ENCODE measurements around the gene GNA12.

GNA12 gene

DNA sequence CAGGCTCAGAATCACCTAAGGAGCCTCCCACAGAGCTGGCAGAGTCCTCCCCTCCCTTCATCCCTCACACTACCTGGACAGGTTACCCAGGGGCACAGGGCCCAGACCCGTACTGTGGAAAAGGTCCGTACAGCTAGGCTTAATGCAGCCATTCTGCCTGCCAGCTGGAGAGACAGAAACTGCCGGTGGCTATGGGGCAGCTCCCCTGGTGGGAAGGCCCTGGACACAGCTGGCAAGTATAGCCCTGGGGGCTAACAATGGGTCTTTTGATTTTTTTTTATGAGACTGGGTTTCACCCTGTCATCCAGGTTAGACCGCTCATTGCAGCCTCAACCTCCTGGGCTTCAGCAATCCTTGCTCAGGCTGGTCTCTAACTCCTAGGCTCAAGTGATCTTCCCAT lies 68.3 kb downstream of the GNA12 start:
- TF ChIP-seq, protein P1, sequence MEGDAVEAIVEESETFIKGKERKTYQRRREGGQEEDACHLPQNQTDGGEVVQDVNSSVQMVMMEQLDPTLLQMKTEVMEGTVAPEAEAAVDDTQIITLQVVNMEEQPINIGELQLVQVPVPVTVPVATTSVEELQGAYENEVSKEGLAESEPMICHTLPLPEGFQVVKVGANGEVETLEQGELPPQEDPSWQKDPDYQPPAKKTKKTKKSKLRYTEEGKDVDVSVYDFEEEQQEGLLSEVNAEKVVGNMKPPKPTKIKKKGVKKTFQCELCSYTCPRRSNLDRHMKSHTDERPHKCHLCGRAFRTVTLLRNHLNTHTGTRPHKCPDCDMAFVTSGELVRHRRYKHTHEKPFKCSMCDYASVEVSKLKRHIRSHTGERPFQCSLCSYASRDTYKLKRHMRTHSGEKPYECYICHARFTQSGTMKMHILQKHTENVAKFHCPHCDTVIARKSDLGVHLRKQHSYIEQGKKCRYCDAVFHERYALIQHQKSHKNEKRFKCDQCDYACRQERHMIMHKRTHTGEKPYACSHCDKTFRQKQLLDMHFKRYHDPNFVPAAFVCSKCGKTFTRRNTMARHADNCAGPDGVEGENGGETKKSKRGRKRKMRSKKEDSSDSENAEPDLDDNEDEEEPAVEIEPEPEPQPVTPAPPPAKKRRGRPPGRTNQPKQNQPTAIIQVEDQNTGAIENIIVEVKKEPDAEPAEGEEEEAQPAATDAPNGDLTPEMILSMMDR (IDR thresholded peaks at IDR 0.05; ENCODE audit: low read length, missing control alignments), result no peak
- H3K4me3 ChIP-seq (replicated peaks; ENCODE audit: low read depth, low read length), result no peak overlapping the region

DNA sequence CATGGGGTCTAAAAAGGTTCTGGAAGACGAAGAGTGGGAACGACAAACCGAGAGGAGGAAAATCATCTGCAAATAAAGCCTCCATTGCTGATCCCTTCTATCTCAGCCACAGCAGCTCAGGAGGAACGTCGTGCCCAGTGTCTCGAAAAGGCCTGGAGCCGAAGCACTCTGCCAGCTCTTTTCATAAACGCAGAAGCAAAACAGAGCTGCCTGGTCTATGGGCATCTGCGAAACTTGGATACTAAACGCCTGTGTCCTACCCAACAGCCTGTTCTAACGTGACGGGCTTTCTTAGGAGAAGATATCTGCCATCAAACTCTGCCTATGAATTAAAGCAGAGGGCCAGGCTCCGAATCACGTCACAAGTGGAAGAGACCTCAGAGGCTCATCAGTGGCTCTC lies 68.7 kb downstream of the GNA12 start:
- TF ChIP-seq, protein P1 (IDR thresholded peaks at IDR 0.05; ENCODE audit: low read length, missing control alignments), result no peak
- H3K4me3 ChIP-seq (replicated peaks; ENCODE audit: low read depth, low read length), result no peak overlapping the region

More for the DNA sequence above, 68.3 kb downstream of the GNA12 start:
- no peak for DNase-seq (ENCODE audit: low read depth)

DNA sequence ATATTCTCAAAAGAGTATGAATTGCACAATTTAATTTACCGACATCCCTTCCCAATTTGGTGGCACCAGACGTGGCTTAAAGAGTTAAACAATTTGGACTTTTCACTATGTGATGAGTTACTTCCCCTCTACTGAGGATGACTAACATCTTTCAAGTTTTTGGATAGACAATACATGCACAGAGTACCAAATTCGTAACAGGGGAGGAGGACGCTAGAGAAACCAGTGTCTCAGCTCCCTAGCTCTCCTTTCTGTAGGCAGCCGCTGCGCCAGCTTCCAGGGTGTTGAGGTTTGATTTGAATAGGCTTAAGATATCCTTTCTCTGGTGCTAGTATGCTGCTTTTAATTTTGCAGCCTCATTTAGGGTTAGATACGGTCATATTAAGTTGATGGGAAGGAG lies 69.2 kb downstream of the GNA12 start:
- DNase-seq (ENCODE audit: low read depth), result no peak
- no peak overlapping the region for H3K4me3 ChIP-seq (replicated peaks; ENCODE audit: low read depth, low read length)
- TF ChIP-seq, protein P1 (IDR thresholded peaks at IDR 0.05; ENCODE audit: low read length, missing control alignments), result no peak

More for the DNA sequence above, 68.7 kb downstream of the GNA12 start:
- DNase-seq (ENCODE audit: low read depth), result no peak

DNA sequence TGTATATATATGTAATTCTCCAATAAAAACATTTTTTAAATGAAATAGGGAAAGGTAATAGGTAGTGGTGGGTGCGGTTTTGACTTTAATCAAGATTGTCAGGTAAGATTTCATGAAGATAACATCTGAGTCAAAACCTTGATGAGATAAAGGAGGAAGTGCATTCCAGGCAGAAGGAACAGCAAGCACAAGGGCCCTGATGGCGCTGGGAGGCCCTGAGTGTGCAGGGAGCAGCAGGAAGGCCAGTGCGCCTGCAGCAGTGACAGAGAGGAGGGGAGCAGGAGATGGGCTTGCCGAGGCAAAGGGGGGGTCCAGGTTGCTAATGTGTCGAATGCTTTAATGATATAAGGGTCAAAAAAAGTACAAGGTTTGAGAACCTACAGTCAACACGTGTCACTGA lies 69.8 kb downstream of the GNA12 start:
- TF ChIP-seq, protein P1 (IDR thresholded peaks at IDR 0.05; ENCODE audit: low read length, missing control alignments), result no peak
- no peak for DNase-seq (ENCODE audit: low read depth)
- no peak overlapping the region for H3K4me3 ChIP-seq (replicated peaks; ENCODE audit: low read depth, low read length)

DNA sequence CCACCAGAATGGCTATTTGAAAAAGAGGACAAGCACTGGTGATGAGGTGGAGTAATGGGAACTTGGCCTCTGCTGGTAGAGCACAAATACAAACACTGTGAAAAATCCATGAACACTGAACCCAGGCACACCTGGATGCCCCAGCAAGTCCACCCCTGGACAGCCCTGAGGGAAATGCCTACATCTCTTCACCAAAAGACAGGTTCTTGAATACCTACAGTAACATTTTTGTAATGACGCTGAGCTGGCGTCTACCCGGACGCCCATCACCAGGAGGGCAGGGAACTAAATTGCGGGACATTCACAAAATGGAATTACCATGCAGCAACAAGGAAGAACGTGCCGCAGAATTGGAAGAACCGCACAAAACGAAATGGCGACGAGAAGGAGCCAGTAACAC lies 70.5 kb downstream of the GNA12 start:
- DNase-seq (ENCODE audit: low read depth), result no peak
- no peak overlapping the region for H3K4me3 ChIP-seq (replicated peaks; ENCODE audit: low read depth, low read length)
- TF ChIP-seq, protein P1 (IDR thresholded peaks at IDR 0.05; ENCODE audit: low read length, missing control alignments), result no peak

DNA sequence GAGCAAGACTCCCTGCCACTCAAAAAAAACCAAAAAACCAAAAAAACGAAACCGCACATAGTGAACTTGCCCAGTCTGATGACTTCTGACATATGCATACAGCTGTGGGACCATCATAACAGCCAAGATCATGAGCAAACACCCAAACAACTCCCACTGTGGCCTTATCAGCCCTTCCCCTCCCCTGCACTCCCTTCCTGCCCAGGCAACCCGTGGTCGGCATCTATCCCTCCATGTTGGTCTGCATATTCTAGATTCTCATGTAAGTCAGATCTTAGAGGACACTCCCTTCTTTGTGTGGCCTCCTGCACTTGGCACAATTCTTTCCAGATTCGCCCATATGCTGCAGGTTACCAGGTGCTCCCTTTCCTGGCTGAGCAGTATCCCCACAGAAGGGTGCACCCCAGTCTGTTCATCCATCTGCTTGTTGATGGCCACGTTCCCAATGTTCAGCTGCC lies 72.8 kb downstream of the GNA12 start:
- TF ChIP-seq, protein P1 (IDR thresholded peaks at IDR 0.05; ENCODE audit: low read length, missing control alignments), result no peak
- H3K4me3 ChIP-seq (replicated peaks; ENCODE audit: low read depth, low read length), result no peak overlapping the region
- DNase-seq (ENCODE audit: low read depth), result peak; percentile 61

DNA sequence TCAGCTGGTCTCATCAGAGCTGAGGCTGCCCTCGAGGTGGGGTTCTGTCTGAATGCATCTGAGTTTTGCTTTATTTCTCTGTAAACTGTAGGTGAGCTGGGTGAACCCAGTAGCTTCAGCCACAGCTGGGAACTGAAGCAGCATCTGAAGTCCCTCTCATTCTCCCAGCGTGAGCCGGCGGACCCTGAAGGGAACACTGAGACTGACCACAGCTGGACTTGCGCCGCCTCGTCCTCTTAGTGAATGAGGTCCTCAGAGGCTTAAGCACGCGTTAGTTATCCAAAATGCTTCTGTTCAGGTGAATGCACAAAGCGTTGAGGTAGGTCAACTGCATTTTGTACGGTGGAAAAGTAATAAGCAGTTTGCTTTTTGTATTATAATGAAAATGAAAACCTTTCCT lies 79.5 kb downstream of the GNA12 start:
- H3K4me3 ChIP-seq (replicated peaks; ENCODE audit: low read depth, low read length), result no peak overlapping the region
- TF ChIP-seq, protein P1 (IDR thresholded peaks at IDR 0.05; ENCODE audit: low read length, missing control alignments), result no peak
- no peak for DNase-seq (ENCODE audit: low read depth)
